Brain pericyte (primary cell): ENCODE data around the gene TNS2.

ENCODE experiments used
- DNase-seq: peaks from one replicate; pipeline ENCODE4 v3.0.0-alpha.2; 2012; ENCODE audit warnings: low read depth, low spot score

Gene TNS2

DNA sequence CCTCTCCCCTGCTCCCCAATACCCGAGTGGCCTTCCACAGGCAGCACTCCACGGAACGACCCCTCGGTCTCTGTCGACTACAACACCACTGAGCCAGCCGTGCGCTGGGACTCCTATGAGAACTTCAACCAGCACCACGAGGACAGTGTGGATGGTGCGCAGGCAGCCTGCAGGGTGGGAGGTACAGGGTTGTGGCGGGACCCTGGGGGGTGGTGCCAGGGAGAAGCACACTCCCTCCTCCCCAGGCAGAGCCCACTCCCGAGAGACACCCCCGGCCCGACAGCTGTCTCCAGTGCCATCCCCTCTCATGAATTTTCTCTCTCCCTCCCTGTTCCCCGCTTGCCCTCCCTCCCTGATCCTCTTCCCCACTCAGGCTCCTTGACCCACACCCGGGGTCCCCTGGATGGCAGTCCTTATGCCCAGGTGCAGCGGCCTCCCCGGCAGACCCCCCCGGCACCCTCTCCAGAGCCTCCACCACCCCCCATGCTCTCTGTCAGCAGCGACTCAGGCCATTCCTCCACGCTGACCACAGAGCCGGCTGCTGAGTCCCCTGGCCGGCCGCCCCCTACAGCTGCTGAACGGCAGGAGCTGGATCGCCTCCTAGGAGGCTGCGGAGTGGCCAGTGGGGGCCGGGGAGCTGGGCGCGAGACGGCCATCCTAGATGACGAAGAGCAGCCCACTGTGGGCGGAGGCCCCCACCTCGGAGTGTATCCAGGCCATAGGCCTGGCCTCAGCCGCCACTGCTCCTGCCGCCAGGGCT is 9.0 kb downstream of the TNS2 start:
- DNase-seq = no peak

DNA sequence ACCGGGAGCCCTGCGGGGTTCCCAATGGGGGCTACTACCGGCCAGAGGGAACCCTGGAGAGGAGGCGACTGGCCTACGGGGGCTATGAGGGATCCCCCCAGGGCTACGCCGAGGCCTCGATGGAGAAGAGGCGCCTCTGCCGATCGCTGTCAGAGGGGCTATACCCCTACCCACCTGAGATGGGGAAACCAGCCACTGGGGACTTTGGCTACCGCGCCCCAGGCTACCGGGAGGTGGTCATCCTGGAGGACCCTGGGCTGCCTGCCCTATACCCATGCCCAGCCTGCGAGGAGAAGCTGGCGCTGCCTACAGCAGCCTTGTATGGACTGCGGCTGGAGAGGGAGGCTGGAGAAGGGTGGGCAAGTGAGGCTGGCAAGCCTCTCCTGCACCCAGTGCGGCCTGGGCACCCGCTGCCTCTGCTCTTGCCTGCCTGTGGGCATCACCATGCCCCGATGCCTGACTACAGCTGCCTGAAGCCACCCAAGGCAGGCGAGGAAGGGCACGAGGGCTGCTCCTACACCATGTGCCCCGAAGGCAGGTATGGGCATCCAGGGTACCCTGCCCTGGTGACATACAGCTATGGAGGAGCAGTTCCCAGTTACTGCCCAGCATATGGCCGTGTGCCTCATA is 9.7 kb downstream of the TNS2 start:
- DNase-seq = no peak

DNA sequence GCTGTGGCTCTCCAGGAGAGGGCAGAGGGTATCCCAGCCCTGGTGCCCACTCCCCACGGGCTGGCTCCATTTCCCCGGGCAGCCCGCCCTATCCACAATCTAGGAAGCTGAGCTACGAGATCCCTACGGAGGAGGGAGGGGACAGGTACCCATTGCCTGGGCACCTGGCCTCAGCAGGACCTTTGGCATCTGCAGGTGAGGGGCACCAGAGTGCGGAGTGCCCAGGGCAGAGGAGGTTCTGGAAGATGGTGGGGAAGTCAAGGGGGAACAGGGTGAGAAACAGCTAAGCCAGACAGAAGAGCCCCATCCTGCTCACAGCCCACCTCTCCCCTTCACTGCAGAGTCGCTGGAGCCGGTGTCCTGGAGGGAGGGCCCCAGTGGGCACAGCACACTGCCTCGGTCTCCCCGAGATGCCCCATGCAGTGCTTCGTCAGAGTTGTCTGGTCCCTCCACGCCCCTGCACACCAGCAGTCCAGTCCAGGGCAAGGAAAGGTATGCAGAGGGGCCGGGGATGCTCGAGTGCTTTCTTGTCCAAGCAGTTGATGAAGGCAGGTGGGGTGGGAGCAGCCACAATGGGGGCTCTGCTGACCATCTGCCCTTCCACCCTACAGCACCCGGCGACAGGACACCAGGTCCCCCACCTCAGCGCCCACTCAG is 10.3 kb downstream of the TNS2 start:
- no peak for DNase-seq

DNA sequence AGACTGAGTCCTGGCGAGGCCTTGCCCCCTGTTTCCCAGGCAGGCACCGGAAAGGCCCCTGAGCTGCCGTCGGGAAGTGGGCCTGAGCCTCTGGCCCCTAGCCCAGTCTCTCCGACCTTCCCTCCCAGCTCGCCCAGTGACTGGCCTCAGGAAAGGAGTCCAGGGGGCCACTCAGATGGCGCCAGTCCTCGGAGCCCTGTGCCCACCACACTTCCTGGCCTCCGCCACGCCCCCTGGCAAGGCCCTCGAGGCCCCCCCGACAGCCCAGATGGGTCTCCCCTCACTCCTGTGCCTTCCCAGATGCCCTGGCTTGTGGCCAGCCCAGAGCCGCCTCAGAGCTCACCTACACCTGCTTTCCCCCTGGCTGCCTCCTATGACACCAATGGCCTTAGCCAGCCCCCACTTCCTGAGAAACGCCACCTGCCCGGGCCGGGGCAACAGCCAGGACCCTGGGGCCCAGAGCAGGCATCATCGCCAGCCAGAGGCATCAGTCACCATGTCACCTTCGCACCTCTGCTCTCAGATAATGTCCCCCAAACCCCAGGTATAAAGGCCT is 10.9 kb downstream of the TNS2 start:
- no peak for DNase-seq

DNA sequence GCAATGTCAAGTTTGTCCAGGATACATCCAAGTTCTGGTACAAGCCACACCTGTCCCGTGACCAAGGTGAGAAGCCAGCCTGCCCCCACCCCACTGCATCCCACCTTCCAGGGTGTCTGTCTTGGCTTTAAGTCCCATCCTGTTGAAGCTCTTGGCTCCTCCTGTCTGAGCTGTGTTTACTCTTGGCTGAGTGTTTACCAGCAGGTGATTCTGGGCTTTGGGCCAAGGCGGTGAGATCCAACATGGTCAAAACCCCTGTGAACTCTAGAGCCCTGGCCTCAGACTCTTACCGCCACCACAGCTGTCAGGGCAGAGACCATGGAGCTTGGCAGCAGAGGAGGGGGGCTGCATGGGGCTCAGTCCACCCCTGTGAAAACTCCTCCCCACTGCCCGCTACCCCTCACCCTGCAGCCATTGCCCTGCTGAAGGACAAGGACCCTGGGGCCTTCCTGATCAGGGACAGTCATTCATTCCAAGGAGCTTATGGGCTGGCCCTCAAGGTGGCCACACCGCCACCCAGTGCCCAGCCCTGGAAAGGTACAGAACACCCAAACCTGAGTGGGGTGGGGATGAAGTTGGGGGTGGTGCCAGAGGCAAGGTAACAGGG is 11.6 kb downstream of the TNS2 start:
- no peak for DNase-seq

DNA sequence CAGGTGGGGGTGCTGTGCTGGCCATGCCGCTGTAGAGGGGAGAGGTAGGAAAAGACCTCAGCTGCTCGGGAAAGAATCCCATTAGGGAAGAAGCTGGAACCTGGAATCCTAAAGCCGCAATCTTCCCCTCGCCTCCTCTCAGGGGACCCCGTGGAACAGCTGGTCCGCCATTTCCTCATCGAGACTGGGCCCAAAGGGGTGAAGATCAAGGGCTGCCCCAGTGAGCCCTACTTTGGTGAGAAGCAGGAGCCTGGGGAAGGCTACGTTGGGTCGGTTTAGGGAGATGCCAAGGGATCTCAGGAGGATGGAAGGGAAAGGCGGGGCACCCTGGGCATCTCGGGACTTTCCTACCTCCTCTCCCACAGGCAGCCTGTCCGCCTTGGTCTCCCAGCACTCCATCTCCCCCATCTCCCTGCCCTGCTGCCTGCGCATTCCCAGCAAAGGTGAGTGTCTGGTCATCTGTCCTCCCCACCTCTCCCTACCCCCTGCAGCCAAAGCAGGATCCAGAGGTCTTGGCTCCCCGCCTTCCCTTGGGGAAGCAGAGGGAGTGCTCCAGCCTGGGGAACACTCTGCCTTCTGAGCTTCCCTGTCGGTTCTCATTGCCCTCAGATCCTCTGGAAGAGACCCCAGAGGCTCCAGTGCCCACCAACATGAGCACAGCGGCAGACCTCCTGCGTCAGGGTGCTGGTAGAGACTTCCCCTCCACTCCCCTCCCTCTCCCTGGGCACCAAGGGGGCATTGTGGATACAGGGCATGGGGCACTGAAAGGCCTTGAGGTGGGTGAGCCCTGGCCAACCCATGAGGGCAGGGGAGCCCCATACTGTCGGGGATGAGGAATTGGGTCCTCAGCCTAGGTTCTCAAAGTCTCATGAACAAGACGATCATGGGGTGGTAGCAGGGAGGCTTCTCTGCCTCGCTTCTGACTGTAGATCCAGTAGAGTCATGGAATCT is 12.4 kb downstream of the TNS2 start:
- DNase-seq = no peak

DNA sequence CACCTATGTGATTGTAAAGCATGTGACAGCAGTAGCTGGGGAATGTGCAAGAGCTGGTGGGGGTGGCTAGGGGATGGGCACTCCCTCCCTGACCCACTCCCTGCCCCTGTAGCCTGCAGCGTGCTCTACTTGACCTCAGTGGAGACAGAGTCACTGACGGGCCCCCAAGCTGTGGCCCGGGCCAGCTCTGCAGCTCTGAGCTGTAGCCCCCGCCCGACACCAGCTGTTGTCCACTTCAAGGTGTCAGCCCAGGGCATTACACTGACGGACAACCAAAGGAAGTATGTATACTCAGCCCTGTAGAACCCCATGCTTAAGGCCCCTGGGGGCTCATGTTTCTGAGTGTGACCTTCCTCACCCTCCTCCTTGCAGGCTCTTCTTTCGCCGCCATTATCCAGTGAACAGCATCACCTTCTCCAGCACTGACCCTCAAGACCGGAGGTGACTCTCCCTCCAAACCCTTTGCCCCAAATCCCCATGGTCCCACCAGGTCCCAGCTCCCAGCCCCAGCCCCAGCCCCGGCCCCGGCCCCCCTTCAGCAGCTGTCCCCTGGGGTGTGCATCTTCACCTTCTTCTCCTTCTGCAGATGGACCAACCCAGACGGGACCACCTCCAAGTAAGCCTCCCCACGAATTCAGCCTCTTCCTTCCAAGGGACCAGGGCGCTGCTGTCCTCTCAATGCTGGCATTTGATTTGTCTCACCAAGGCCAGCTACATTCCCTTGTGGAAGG is 13.3 kb downstream of the TNS2 start:
- DNase-seq = no peak

DNA sequence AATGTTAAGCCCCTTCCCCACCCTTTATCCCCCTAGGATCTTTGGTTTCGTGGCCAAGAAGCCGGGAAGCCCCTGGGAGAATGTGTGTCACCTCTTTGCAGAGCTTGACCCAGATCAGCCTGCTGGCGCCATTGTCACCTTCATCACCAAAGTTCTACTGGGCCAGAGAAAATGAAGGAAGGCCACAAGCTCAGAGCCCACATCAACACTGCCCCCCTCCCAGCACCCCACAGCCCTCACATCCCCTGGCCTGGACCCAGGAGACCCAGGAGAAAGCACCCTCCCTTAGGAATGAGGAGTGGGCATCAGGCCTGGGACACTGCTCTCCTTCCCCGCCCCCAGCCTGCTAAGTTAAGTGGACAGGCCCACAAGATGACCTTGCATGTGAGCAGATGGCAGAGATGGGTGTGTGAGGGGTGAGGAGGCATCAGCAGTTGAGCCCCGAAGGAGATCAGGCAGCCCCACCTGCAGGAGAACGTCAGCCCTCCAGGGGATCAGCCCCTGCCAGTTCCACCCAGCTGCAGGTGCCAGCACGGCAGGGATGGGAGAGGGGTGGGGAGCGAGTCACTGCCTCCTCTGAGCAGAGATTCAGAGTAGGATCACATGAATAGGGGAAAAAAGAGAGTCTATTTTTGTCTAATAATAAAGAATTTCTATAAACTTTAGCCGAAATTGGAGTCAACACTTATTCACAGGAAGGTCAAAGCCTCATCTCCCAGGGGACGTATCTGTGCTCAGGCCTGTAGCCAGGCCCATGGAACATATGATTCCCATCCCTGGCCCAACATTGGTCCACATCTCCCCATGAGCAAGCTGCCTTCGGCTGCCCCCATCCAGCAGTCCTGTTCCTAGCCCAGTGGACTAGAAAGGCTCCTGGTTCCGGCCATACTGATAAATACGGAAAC is 14.1 kb downstream of the TNS2 start:
- DNase-seq = peak; percentile 81

DNA sequence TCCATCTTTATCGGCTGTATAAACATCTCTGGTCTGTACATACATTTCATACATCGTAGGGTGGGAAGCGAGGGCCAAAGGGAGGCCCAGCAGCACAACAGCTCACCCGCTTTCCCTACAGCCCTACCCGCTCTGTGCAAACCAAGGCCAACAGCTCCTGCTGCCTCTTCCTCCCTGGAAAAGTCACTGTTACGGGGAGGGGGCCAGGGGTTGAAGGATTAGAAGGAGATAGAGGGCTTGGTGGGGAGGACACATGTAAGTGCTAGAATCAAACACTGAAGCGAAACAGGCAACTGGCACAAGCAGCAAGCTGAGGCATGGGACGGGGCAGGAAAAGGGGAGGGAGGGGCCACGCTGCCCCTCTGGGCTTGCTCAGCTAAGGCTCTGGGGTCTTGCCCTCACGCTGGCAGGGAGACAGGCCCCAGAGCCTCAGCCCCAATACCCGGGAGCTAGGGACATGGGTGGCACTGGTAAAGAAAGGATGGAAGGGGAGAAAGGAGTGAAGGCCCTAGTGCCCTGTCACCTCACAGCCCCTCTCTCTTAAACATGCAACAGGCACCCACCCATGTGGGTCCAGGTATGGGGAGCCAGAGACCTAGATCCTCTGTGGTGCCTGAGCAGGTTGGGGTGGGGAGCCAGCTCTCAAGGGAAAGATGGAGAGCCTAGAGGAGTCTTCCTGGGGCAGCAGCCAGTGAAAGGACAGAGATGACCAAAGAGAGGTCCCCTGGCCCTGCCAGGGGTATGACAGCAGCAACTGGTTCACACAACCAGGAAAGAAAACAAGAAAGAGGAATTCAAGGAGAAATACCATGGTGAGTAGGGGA is 15.0 kb downstream of the TNS2 start:
- DNase-seq = no peak

DNA sequence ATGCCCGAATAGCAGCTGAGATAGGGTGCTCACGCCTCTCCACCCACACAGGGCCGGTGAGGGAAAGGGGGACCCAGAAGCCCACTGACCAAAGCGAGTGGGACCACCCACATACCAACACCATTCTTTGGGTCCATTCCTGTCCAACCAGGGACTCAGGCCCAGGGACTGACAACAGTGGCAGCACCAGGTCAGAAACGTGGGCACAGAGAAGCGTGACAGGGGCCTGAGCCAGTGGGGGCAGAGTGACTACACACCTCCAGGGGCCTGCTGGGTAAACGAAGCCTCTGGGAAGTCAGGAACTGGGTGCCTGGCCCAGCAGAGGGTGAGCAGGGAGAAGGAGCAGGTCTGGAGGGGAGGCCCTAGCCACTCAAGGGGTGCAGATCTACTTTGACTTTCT is 15.6 kb downstream of the TNS2 start:
- no peak for DNase-seq

DNA sequence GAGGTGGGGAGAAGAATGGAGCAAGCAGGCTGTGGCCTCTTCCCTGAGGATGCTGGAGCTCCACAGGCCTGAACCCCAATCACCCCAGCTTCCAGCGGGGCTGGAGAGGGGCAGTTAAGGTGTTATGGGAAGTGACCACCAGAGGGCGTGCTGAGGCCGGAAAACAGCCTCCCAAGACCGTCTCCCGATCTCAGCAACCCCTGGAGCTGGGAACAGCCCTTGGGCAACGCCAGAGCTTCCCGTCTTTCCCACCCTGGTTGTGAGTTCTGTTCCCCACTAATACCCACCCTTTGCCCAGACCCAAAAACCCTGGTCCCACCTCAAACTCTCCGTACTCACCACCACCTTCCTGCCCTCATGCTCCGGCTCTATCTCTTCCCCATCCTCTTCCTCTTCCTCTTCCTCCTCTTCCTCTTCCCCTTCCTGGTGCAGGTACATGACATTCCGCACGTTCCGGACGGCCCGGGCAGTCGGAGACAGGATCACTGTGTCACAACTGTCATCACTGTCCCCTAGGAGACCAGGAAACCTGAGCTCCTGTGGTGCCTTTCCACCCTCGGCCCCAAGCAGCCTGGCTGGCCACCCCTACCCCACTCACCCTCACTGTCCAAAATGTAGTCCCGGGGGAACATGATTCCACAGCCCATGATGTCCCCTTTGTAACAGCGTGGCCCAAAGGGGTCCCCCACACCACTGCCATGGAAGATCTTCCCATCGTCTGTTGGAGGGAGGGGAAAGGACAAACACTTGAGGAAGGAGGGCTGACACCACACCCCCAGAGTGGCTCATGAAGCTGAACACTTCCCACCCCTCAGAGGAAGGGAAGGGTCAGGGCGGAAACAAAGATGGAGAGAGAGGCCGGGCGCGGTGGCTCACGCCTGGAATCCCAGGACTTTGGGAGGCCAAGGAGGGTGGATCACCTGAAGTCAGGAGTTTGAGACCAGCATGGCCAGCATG is 16.4 kb downstream of the TNS2 start:
- DNase-seq = no peak

DNA sequence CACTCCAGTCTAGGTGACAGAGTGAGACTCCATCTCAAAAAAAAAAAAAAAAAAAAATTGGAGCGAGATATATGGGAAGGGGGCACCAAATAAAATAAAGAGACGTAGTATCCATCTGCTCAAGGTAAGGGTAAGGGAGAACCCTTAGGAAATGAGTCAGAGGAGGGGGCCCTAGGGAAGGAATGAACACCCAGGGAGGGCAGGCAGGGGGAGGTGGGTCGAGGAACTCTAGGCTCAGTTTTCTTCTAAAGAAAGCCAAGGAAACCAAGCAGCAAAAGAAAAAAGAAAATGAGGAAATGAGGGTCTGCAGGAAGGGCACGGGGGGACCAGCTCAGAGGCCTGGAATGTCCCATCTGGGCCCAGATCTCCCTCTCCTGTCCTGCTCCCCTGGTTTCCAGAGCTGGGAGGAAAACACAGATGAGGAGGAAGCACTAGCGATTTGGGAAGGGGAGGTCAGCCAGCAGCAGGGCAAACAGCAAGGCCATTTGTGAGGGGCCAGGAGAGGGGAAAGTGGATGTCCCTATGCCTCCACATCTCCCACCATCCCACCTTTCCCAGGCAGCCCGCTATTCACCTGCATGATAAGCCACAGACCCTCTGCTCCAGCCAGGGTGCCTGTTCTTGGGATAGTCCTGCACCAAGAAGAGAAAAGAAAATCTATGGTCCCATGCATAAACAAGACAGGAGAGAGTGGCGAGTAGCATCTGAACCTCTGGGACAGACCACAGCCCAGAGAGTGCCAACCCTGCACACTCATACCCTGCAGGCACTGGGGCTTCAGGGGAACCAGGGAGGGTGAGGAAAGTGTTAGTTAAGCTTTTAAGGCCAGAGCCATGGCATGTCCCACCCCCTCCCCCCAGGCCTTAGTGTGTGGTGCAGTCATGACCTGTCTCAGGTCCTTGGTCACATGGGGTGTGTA is 17.5 kb downstream of the TNS2 start:
- no peak for DNase-seq

DNA sequence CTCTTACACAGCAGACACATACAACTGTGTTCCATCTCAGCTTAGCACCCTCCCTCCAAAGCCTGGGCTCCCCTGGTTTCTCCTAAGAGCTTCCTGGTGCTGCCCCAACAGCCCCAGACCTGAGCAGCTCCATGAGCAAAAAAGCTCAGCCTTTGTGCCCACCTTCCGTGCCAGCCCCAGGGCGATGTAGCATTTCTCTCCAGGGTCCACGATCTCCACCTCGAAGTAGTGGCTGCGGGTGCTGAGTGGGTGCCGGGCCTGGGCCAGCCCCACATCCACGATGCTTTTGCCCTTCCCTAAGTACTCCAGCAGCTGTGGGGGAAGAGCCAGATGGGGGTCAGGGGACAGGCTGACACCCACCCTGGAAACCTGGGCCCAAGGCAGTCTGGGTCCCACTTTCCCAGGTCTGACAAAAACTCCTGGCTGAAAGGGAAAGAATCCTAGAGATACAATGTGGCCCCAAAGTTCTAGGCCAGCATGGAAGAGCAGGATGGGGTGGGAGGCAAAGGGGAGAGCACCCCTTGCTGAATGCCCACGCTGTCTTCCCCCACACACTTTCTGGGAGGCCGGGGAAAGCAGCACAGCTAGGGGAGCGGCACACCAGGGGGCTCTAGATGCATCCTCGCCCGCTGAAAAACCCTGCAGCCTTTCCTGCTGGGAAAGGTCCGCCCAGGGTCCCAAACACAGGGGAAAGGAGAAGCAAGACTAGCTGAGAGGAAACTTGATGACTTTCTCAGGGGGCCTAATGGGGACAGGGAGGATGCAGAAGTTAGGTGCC is 18.3 kb downstream of the TNS2 start:
- DNase-seq = no peak

DNA sequence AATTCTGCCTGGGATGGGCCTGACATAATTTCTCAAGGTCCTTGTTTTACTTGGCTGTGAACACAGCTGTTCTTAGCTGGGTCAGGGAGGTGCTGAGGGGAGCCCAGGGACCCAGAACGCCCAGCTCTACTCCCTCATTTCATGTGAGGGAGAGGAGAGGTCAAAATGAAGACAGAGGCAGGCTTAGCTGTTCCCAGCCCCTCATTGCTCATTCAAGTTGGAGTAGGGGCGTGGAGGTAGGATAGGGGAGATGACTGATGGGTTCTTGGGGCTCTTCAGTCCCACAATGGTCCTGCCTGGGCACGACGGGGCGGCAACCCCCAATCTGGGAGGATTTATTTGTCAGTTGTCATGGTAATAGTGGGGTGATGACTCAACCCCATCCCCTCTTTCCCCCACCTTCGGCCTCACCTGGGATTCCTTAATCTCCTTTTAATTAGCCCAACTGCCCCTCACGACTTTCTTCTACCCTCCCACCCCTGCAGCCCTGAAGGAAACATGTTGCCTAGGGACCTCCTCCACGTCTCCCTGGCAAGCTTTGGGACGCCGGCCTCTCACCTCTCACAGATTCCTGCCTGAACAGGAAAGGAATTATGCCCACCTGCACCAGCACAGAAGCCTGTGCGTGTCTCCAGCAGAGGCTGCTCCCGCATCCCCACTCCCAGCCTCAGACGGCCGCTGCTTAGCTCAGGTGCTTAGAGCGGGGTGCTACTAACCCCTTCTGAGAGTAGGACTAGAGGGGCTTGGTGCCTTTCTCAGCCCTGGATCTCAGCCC is 19.1 kb downstream of the TNS2 start:
- no peak for DNase-seq
